HCT116 (cell line): ENCODE measurements around the gene CFAP97. TPM values are rescaled to one million over a fixed set of nuclear protein-coding genes. Genes with fewer than 3 reads are reported as not detected.

Source experiments
- ATAC-seq: fragments of 200-7000 bp; cut with Tn5 transposase; 2 replicates; pipeline ENCODE4 v1.9.1; 2020; ENCODE audit warnings: mild to moderate bottlenecking, moderate library complexity
- BruUV-seq: library from RNA; stranded (reverse); fragments of 400-500 nt; replicated peaks from 2 replicates; lab custom pipeline; 2021; lab: Mats Ljungman, UMichigan
- CTCF ChIA-PET: fragments of 300-600 bp; sonication (Branson Sonifier 250); formaldehyde crosslinking; loops from one replicate; lab custom pipeline; 2021; ENCODE audit warnings: antibody characterized with exemption; lab: Charles Lee
- POLR2A ChIA-PET: fragments of 300-600, 350-600 bp; sonication (Branson Sonifier 250); formaldehyde crosslinking; loops from one replicate; lab custom pipeline; 2021; ENCODE audit warnings: antibody characterized with exemption; lab: Charles Lee
- RAD21 ChIA-PET, 2 experiments: fragments of 300-600 bp; sonication (Branson Sonifier 250); formaldehyde crosslinking; loops; one replicate each; lab custom pipeline; 2023; ENCODE audit warnings: low total read pairs in 2 of 2; ENCODE audit not compliant: uncharacterized antibody in 2 of 2, unreplicated experiment in 2 of 2, low non-redundant PET in 1 of 2; lab: Charles Lee
- DNase-seq: peaks from one replicate; pipeline ENCODE4 v3.0.0-alpha.2; 2010; ENCODE audit warnings: low read depth, low spot score
- H2AFZ ChIP-seq: fragments of 200-600 bp; shearing (Covaris generic), sonication (generic); 2 replicates; pipeline ENCODE4 v1.6.1; 2017; ENCODE audit warnings: low read depth, mixed run types, mixed read lengths, antibody characterized with exemption, low read length; ENCODE audit not compliant: poor library complexity, severe bottlenecking
- H3K27ac ChIP-seq: 2 replicates; pipeline ENCODE4 v1.5.1; 2012; ENCODE audit warnings: low read depth, low read length
- H3K27me3 ChIP-seq: fragments of 200-600 bp; sonication (generic); 2 replicates; pipeline ENCODE4 v1.6.1; 2016; ENCODE audit warnings: mixed run types, low read length, mixed read lengths; ENCODE audit not compliant: insufficient read depth
- H3K36me3 ChIP-seq, 2 experiments: fragments of 200-500 bp in 1 of 2; fragments of 200-600 bp in 1 of 2; sonication (Bioruptor generic) in 1 of 2; sonication (generic) in 1 of 2; 2 replicates each; pipeline versions ENCODE4 v1.5.1 to v1.6.1; 2014 to 2016; ENCODE audit warnings: low read length in 2 of 2, inconsistent platforms in 1 of 2, mixed read lengths in 1 of 2, mixed run types in 1 of 2; ENCODE audit not compliant: insufficient read depth in 2 of 2, control insufficient read depth in 1 of 2
- H3K4me1 ChIP-seq, 2 experiments: fragments of 200-600 bp in 1 of 2; sonication (generic) in 1 of 2; 2 replicates each; pipeline versions ENCODE4 v1.5.1 to v1.6.1; 2012 to 2017; ENCODE audit warnings: low read length in 2 of 2, inconsistent platforms in 1 of 2, mild to moderate bottlenecking in 1 of 2, mixed read lengths in 1 of 2, mixed run types in 1 of 2, moderate library complexity in 1 of 2; ENCODE audit not compliant: insufficient read depth in 2 of 2, control insufficient read depth in 1 of 2
- H3K4me2 ChIP-seq: fragments of 200-600 bp; sonication (generic); 2 replicates; pipeline ENCODE4 v1.6.1; 2017; ENCODE audit warnings: mixed run types, low read length, mixed read lengths
- H3K4me3 ChIP-seq, 2 experiments: fragments of 200-600 bp in 1 of 2; sonication (generic) in 1 of 2; replicated peaks in 1 of 2; 2 replicates each; pipeline ENCODE4 v1.5.1; 2011 to 2016; ENCODE audit warnings: low read length in 2 of 2, control low read depth in 1 of 2, low read depth in 1 of 2, mild to moderate bottlenecking in 1 of 2, mixed read lengths in 1 of 2, mixed run types in 1 of 2
- H3K79me2 ChIP-seq: fragments of 200-600 bp; sonication (generic); 2 replicates; pipeline ENCODE4 v1.6.1; 2017; ENCODE audit warnings: mild to moderate bottlenecking, mixed run types, low read length, moderate library complexity, mixed read lengths; ENCODE audit not compliant: insufficient read depth
- H3K9ac ChIP-seq: fragments of 200-600 bp; sonication (generic); 2 replicates; pipeline ENCODE4 v1.6.1; 2016; ENCODE audit warnings: low read length, mixed read lengths
- H3K9me2 ChIP-seq: fragments of 200-600 bp; sonication (generic), shearing (Covaris generic); 2 replicates; pipeline ENCODE4 v1.6.1; 2017; ENCODE audit warnings: mixed run types, mild to moderate bottlenecking, moderate library complexity; ENCODE audit not compliant: insufficient read depth
- H3K9me3 ChIP-seq, 2 experiments: fragments of 200-500 bp in 1 of 2; fragments of 200-600 bp in 1 of 2; sonication (Bioruptor generic) in 1 of 2; sonication (generic) in 1 of 2; 2 replicates each; pipeline ENCODE4 v1.6.1; 2014 to 2017; ENCODE audit warnings: low read length in 2 of 2, mixed read lengths in 2 of 2, inconsistent platforms in 1 of 2, low read depth in 1 of 2, mild to moderate bottlenecking in 1 of 2, mixed run types in 1 of 2, moderate library complexity in 1 of 2; ENCODE audit not compliant: control insufficient read depth in 1 of 2, insufficient read depth in 1 of 2
- H4K20me1 ChIP-seq: fragments of 200-600 bp; sonication (generic), shearing (Covaris generic); 2 replicates; pipeline ENCODE4 v1.6.1; 2017; ENCODE audit warnings: mixed run types, mild to moderate bottlenecking, moderate library complexity; ENCODE audit not compliant: insufficient read depth
- CBX3 ChIP-seq: IDR thresholded peaks from 2 replicates; pipeline ENCODE4 v1.6.1; 2012; ENCODE audit warnings: low read depth
- CEBPB ChIP-seq: IDR thresholded peaks from 2 replicates; pipeline ENCODE4 v1.6.1; 2012; ENCODE audit warnings: low read depth
- CTCF ChIP-seq, 3 experiments: fragments of 200-600 bp in 1 of 3; sonication (generic) in 1 of 3; IDR thresholded peaks in 2 of 3; conservative IDR thresholded peaks in 1 of 3; 2 replicates each; pipeline ENCODE4 v1.5.1; 2012 to 2017; ENCODE audit warnings: low read depth in 2 of 3, low read length in 2 of 3, antibody characterized with exemption in 1 of 3, borderline replicate concordance in 1 of 3, control low read depth in 1 of 3, mild to moderate bottlenecking in 1 of 3, mixed read lengths in 1 of 3, mixed run types in 1 of 3, moderate library complexity in 1 of 3; ENCODE audit not compliant: insufficient read depth in 1 of 3
- FOSL1 ChIP-seq: IDR thresholded peaks from 2 replicates; pipeline ENCODE4 v1.6.1; 2012; ENCODE audit warnings: low read depth
- JUND ChIP-seq: IDR thresholded peaks from 2 replicates; pipeline ENCODE4 v1.6.1; 2012
- MAX ChIP-seq: IDR thresholded peaks from 2 replicates; pipeline ENCODE4 v1.6.1; 2012
- POLR2AphosphoS5 ChIP-seq: IDR thresholded peaks from 2 replicates; pipeline ENCODE4 v1.6.1; 2011; ENCODE audit warnings: mild to moderate bottlenecking, low read depth, low read length, moderate library complexity
- SIN3A ChIP-seq: IDR thresholded peaks from 2 replicates; pipeline ENCODE4 v1.6.1; 2012; ENCODE audit warnings: low read depth
- SP1 ChIP-seq: IDR thresholded peaks from 2 replicates; pipeline ENCODE4 v1.6.1; 2012; ENCODE audit warnings: low read depth
- TCF7L2 ChIP-seq: IDR thresholded peaks from 2 replicates; pipeline ENCODE4 v1.7.0; 2011; ENCODE audit warnings: borderline replicate concordance, inconsistent platforms; ENCODE audit not compliant: insufficient read depth, insufficient read length; ENCODE audit errors: extremely low read depth
- YY1 ChIP-seq: IDR thresholded peaks from 2 replicates; pipeline ENCODE4 v1.6.1; 2011; ENCODE audit warnings: low read length, low read depth, moderate library complexity, mild to moderate bottlenecking; ENCODE audit not compliant: insufficient replicate concordance; ENCODE audit errors: extremely low read depth
- ZBTB33 ChIP-seq: IDR thresholded peaks from 2 replicates; pipeline ENCODE4 v1.6.1; 2011; ENCODE audit warnings: mild to moderate bottlenecking, low read length, moderate library complexity; ENCODE audit not compliant: insufficient replicate concordance; ENCODE audit errors: extremely low read depth
- ZNF274 ChIP-seq: fragments of 200-500 bp; sonication (Bioruptor generic); IDR thresholded peaks from 2 replicates; pipeline ENCODE4 v1.6.1; 2014; ENCODE audit warnings: mild to moderate bottlenecking, low read depth, low read length, inconsistent platforms
- intact Hi-C: fragments of 100-400 bp; cut with micrococcal nuclease; formaldehyde crosslinking; loops from 2 replicates; pipeline ENCODE4 v1.10.0; 2022
- total RNA-seq: library from RNA; stranded (reverse); gene quantifications from one replicate; pipeline ENCODE4 v1.2.1, GENCODE V29; 2021; ENCODE audit not compliant: unreplicated experiment

CFAP97 gene
- total RNA-seq, 1 experiment from 2014 or later = 57.7 TPM

- Histone ChIP-seq H3K36me3 (peaks cover 3 to 10% of the 10 kb centered on the region in 2 experiments; a peak in 1 of 4 replicates), H3K79me2 (peaks cover 74% of the 10 kb centered on the region), H3K27ac (peak overlapping the region; percentile 70; the same call in 1 of the 2 replicates), H3K9me2 (no peaks in the 10 kb centered on the region), H2AFZ (no peak overlapping the region), H3K9ac (peak overlapping the region; percentile 57), H3K4me3 (no peak overlapping the region), H3K4me1 (peaks cover 50 to 56% of the 10 kb centered on the region in 2 experiments), H3K4me2 (peak overlapping the region; percentile 63), H4K20me1 (peaks cover 5% of the 10 kb centered on the region; the same call in 1 of the 2 replicates), H3K27me3 (no peaks in the 10 kb centered on the region), H3K9me3 (no peaks in the 10 kb centered on the region)
- TF ChIP-seq ZNF274 (no peak), SP1 (no peak), TCF7L2 (no peak), MAX (0 out of 2 replicates have a peak, but pooled peaks have one; percentile 15), CTCF (IDR thresholded peaks at IDR 0.05 in 2 of 3, conservative IDR thresholded peaks at IDR 0.05 in 1 of 3; ENCODE audit: borderline replicate concordance in 1 of 3, insufficient read depth in 1 of 3, low read depth in 2 of 3, low read length in 2 of 3) (no peak), FOSL1 (peak; percentile 72), POLR2AphosphoS5 (no peak), SIN3A (no peak), CEBPB (no peak), CBX3 (0 out of 2 replicates have a peak, but pooled peaks have one; percentile 46), ZBTB33 (no peak), YY1 (no peak), JUND (peak; percentile 72)
- no peak for DNase-seq
- intact Hi-C loops = no loop called here
- no TSS peak for BruUV-seq
- POLR2A ChIA-PET = interaction anchor here (1.1 kb wide), 1 partner anchor 9 kb away, joined by 4 read pairs; no protein-coding TSS in a partner anchor
- ATAC-seq = peak; percentile 66
- CTCF ChIA-PET = no interaction called here
- RAD21 ChIA-PET = no interaction called here
These were observed 8.6 kb downstream of the CFAP97 start for GRCh38 chr4:185194924-185195888.
